Mesenchymal stem cell (in vitro differentiated cells and primary cell): ENCODE data around the gene MESP2.

Experiments
- DNase-seq: peaks from one replicate; pipeline ENCODE4 v3.0.0-alpha.2; 2013
- H2AFZ ChIP-seq: one replicate; pipeline ENCODE4 v1.6.1; 2013; ENCODE audit warnings: low read depth, mild to moderate bottlenecking, control low read depth, inconsistent platforms, low read length, moderate library complexity
- H2AK5ac ChIP-seq: 2 replicates; pipeline ENCODE4 v1.6.1; 2013; ENCODE audit warnings: low read length, moderate library complexity, mild to moderate bottlenecking, inconsistent platforms; ENCODE audit not compliant: severe bottlenecking
- H2BK120ac ChIP-seq: one replicate; pipeline ENCODE4 v1.6.1; 2013; ENCODE audit warnings: low read depth, mild to moderate bottlenecking, inconsistent platforms, low read length, moderate library complexity
- H2BK12ac ChIP-seq, 2 experiments: one replicate each; pipeline ENCODE4 v1.6.1; 2013; ENCODE audit warnings: inconsistent platforms in 2 of 2, low read length in 2 of 2, mild to moderate bottlenecking in 2 of 2, moderate library complexity in 2 of 2, control low read depth in 1 of 2
- H2BK15ac ChIP-seq: one replicate; pipeline ENCODE4 v1.6.1; 2013; ENCODE audit warnings: mild to moderate bottlenecking, low read depth, inconsistent platforms; ENCODE audit not compliant: poor library complexity, severe bottlenecking
- H2BK5ac ChIP-seq: 2 replicates; pipeline ENCODE4 v1.6.1; 2013; ENCODE audit warnings: low read depth, mild to moderate bottlenecking, low read length, control low read depth, inconsistent platforms; ENCODE audit not compliant: poor library complexity, severe bottlenecking
- H3K14ac ChIP-seq, 2 experiments: one replicate each; pipeline ENCODE4 v1.6.1; 2013; ENCODE audit warnings: inconsistent platforms in 2 of 2, low read length in 2 of 2, control low read depth in 1 of 2, mild to moderate bottlenecking in 1 of 2, moderate library complexity in 1 of 2
- H3K18ac ChIP-seq, 2 experiments: one replicate each; pipeline ENCODE4 v1.6.1; 2013; ENCODE audit warnings: inconsistent platforms in 2 of 2, low read length in 2 of 2, control low read depth in 1 of 2, low read depth in 1 of 2, mild to moderate bottlenecking in 1 of 2
- H3K23ac ChIP-seq, 2 experiments: one replicate each; pipeline ENCODE4 v1.6.1; 2013; ENCODE audit warnings: inconsistent platforms in 2 of 2, low read length in 2 of 2, mild to moderate bottlenecking in 2 of 2, moderate library complexity in 2 of 2, control low read depth in 1 of 2
- H3K27ac ChIP-seq: 2 replicates; pipeline ENCODE4 v1.5.1; 2013; ENCODE audit warnings: mild to moderate bottlenecking, moderate library complexity, low read length, control low read depth, inconsistent platforms; ENCODE audit not compliant: poor library complexity, severe bottlenecking
- H3K27me3 ChIP-seq, 2 experiments: 2 replicates each; pipeline versions ENCODE4 v1.6.1 to v1.7.0; 2013; ENCODE audit warnings: low read length in 2 of 2, mild to moderate bottlenecking in 2 of 2, moderate library complexity in 2 of 2, control low read depth in 1 of 2, inconsistent platforms in 1 of 2; ENCODE audit not compliant: control insufficient read depth in 1 of 2, insufficient read depth in 1 of 2
- H3K36me3 ChIP-seq, 2 experiments: 2 replicates each; pipeline versions ENCODE4 v1.6.1 to v1.7.0; 2013; ENCODE audit warnings: low read length in 2 of 2, control low read depth in 1 of 2, inconsistent platforms in 1 of 2, low read depth in 1 of 2, mild to moderate bottlenecking in 1 of 2; ENCODE audit not compliant: insufficient read depth in 2 of 2, control insufficient read depth in 1 of 2
- H3K4ac ChIP-seq, 2 experiments: one replicate each; pipeline ENCODE4 v1.6.1; 2013; ENCODE audit warnings: inconsistent platforms in 2 of 2, low read length in 2 of 2, mild to moderate bottlenecking in 2 of 2, moderate library complexity in 2 of 2, control low read depth in 1 of 2, low read depth in 1 of 2
- H3K4me1 ChIP-seq: 2 replicates; pipeline ENCODE4 v1.6.1; 2013; ENCODE audit warnings: low read depth, low read length, control low read depth; ENCODE audit not compliant: control insufficient read depth, insufficient read depth
- H3K4me2 ChIP-seq: 2 replicates; pipeline ENCODE4 v1.6.1; 2013; ENCODE audit warnings: low read length, mild to moderate bottlenecking, inconsistent platforms; ENCODE audit not compliant: poor library complexity, severe bottlenecking
- H3K4me3 ChIP-seq, 2 experiments: 2 replicates each; pipeline versions ENCODE4 v1.5.1 to v1.7.0; 2013; ENCODE audit warnings: low read length in 2 of 2, mild to moderate bottlenecking in 2 of 2, control low read depth in 1 of 2, low read depth in 1 of 2; ENCODE audit not compliant: insufficient read depth in 1 of 2
- H3K79me1 ChIP-seq: replicated peaks from 2 replicates; pipeline ENCODE4 v1.6.1; 2013; ENCODE audit warnings: mild to moderate bottlenecking, control low read depth, low read length, inconsistent platforms; ENCODE audit not compliant: poor library complexity, severe bottlenecking
- H3K9ac ChIP-seq: 2 replicates; pipeline ENCODE4 v1.7.0; 2013; ENCODE audit warnings: mild to moderate bottlenecking, low read length, moderate library complexity
- H3K9me3 ChIP-seq: 2 replicates; pipeline ENCODE4 v1.7.0; 2013; ENCODE audit warnings: mild to moderate bottlenecking, low read length; ENCODE audit not compliant: control insufficient read depth
- H4K8ac ChIP-seq: one replicate; pipeline ENCODE4 v1.6.1; 2013; ENCODE audit warnings: inconsistent platforms, mild to moderate bottlenecking, low read length, moderate library complexity
- H4K91ac ChIP-seq: one replicate; pipeline ENCODE4 v1.6.1; 2013; ENCODE audit warnings: mild to moderate bottlenecking, low read length, inconsistent platforms
- WGBS: methylation state at CpG from one replicate; pipeline ENCODE4 v1.1.7; 2013; ENCODE audit warnings: mixed read lengths; 5-methylcytosine and 5-hydroxymethylcytosine counted together

The MESP2 gene

GRCh38 chr15:89766357-89767311 is 9.5 kb upstream of the MESP2 start:
- DNase-seq, result no peak
- Histone ChIP-seq H2BK15ac (no peak overlapping the region), H3K4me1 (peaks cover 9% of the 10 kb centered on the region), H2BK5ac (no peak overlapping the region), H4K8ac (no peak overlapping the region), H2BK120ac (no peak overlapping the region), H3K9me3 (no peaks in the 10 kb centered on the region), H2BK12ac (no peak overlapping the region), H3K4me2 (no peak overlapping the region), H3K9ac (no peak overlapping the region), H4K91ac (no peak overlapping the region), H2AFZ (no peak overlapping the region), H3K23ac (no peak overlapping the region), H3K36me3 (peaks cover 0 to 6% of the 10 kb centered on the region in 2 experiments), H3K4ac (no peak overlapping the region), H3K14ac (peak overlapping the region in 1 of 2 experiments; percentile 72), H3K4me3 (no peak overlapping the region), H3K27me3 (no peaks in the 10 kb centered on the region), H2AK5ac (no peak overlapping the region), H3K18ac (no peak overlapping the region), H3K79me1 (no peaks in the 10 kb centered on the region), H3K27ac (no peak overlapping the region)
- 84% methylated on average over 16 of the region's 16 CpGs for WGBS

DNA sequence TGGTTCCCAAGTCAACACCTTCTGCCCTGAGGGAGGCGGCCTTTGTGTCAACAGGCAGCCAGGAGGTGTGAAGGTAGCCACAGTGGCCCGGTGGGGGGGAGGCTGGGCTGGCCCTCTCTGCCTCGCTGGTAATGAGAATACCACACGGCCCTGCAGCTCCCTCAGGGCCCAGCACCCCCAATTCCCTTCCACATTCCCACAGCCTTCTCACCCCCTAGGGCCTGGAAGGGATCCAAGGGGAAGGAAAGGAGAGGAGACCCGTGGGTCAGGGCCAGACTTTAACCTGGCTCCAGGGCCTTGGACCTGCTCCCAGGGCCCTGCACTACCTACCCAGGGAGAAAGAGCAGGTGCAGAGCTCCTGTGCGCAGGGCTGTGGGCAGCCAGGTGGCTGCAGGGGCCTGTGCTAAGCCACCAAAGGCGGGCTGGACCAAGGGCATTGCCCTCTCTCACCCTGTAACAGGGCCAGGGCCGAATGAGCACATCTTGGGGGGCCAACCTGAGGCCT is 8.7 kb upstream of the MESP2 start:
- H3K4me3 ChIP-seq, result no peak overlapping the region
- peaks cover 11% of the 10 kb centered on the region for H3K4me1 ChIP-seq
- no peak overlapping the region for H3K18ac ChIP-seq
- no peak overlapping the region for H2BK15ac ChIP-seq
- no peak overlapping the region for H3K4me2 ChIP-seq
- H2BK5ac ChIP-seq, result no peak overlapping the region
- no peak overlapping the region for H3K23ac ChIP-seq
- H4K91ac ChIP-seq, result no peak overlapping the region
- H3K14ac ChIP-seq, result no peak overlapping the region
- no peak overlapping the region for H2BK120ac ChIP-seq
- H2AFZ ChIP-seq, result no peak overlapping the region
- no peak for DNase-seq
- H3K27me3 ChIP-seq, result no peaks in the 10 kb centered on the region
- H3K9me3 ChIP-seq, result no peaks in the 10 kb centered on the region
- WGBS, result 68% methylated on average over 6 of the region's 8 CpGs
- no peak overlapping the region for H3K27ac ChIP-seq
- no peak overlapping the region for H4K8ac ChIP-seq
- no peak overlapping the region for H3K4ac ChIP-seq
- H3K79me1 ChIP-seq, result no peaks in the 10 kb centered on the region
- H2BK12ac ChIP-seq, result no peak overlapping the region
- H3K36me3 ChIP-seq, result peaks cover 0 to 6% of the 10 kb centered on the region in 2 experiments
- no peak overlapping the region for H2AK5ac ChIP-seq
- no peak overlapping the region for H3K9ac ChIP-seq

GRCh38 chr15:89768071-89768500 is 8.0 kb upstream of the MESP2 start:
- Histone ChIP-seq H3K9ac (no peak overlapping the region), H3K18ac (no peak overlapping the region), H3K27ac (no peak overlapping the region), H3K4ac (no peak overlapping the region), H3K9me3 (no peaks in the 10 kb centered on the region), H2BK15ac (no peak overlapping the region), H3K14ac (no peak overlapping the region), H4K91ac (no peak overlapping the region), H2BK120ac (no peak overlapping the region), H3K79me1 (no peaks in the 10 kb centered on the region), H3K4me3 (no peak overlapping the region), H3K4me2 (no peak overlapping the region), H2BK5ac (no peak overlapping the region), H2BK12ac (no peak overlapping the region), H4K8ac (no peak overlapping the region), H3K27me3 (no peaks in the 10 kb centered on the region), H2AFZ (no peak overlapping the region), H3K4me1 (peaks cover 12% of the 10 kb centered on the region), H3K23ac (no peak overlapping the region), H2AK5ac (no peak overlapping the region), H3K36me3 (peaks cover 0 to 6% of the 10 kb centered on the region in 2 experiments)
- 80% methylated on average over 7 of the region's 7 CpGs for whole genome bisulfite sequencing
- DNase-seq, result no peak

DNA sequence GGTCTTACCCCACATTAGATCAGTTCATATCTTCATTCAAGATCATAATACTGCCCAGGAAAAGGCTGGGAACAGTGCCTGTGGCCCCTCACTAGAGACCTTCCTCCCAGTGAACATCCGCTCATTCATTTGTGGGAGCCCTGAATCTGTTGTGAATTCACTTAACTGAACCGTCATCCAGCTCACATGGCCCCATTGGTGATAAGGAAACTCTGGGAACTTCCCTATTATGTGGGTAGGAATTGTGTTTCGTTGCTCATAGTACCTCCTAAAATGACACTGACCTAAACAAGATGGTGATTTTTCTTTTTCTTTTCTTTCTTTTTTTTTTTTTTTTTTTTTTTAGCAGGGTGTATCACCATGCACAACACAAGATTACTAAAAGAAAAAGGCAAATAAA is 6.8 kb upstream of the MESP2 start:
- 86% methylated on average over 2 of the region's 3 CpGs for WGBS
- H2AK5ac ChIP-seq, result no peak overlapping the region
- H4K8ac ChIP-seq, result no peak overlapping the region
- no peaks in the 10 kb centered on the region for H3K79me1 ChIP-seq
- H2BK12ac ChIP-seq, result no peak overlapping the region
- H2AFZ ChIP-seq, result no peak overlapping the region
- peaks cover 12% of the 10 kb centered on the region for H3K4me1 ChIP-seq
- H3K18ac ChIP-seq, result no peak overlapping the region
- no peak for DNase-seq
- no peaks in the 10 kb centered on the region for H3K27me3 ChIP-seq
- no peak overlapping the region for H3K23ac ChIP-seq
- peaks cover 2 to 6% of the 10 kb centered on the region in 2 experiments for H3K36me3 ChIP-seq
- no peak overlapping the region for H3K4ac ChIP-seq
- no peak overlapping the region for H3K27ac ChIP-seq
- H3K14ac ChIP-seq, result no peak overlapping the region
- H2BK120ac ChIP-seq, result no peak overlapping the region
- H3K4me2 ChIP-seq, result no peak overlapping the region
- H3K9me3 ChIP-seq, result no peaks in the 10 kb centered on the region
- no peak overlapping the region for H3K9ac ChIP-seq
- H4K91ac ChIP-seq, result no peak overlapping the region
- no peak overlapping the region for H2BK5ac ChIP-seq
- H3K4me3 ChIP-seq, result no peak overlapping the region
- H2BK15ac ChIP-seq, result no peak overlapping the region
